Measurements from ENCODE around the gene SEMA3D.

The SEMA3D gene

GRCh38 chr7:85160223-85160622 lies 26.6 kb downstream of the SEMA3D start:
- H3K4me3 ChIP-seq (ENCODE audit: low read length): peak overlapping the region; percentile 15
- TF ChIP-seq CTCF (IDR thresholded peaks at IDR 0.05; ENCODE audit: insufficient read depth, low read depth, low read length, missing control alignments): no peak

GRCh38 chr7:85159003-85159402 lies 27.9 kb downstream of the SEMA3D start:
- no peak for DNase-seq (ENCODE audit: low read depth)
- no peak overlapping the region for H3K4me3 ChIP-seq (ENCODE audit: low read length)
- TF ChIP-seq CTCF (IDR thresholded peaks at IDR 0.05; ENCODE audit: insufficient read depth, low read depth, low read length, missing control alignments): no peak

More at GRCh38 chr7:85160223-85160622, 26.6 kb downstream of the SEMA3D start:
- DNase-seq (ENCODE audit: low read depth): peak; percentile 90

- DNase-seq (ENCODE audit: low read depth): no peak
- TF ChIP-seq CTCF (IDR thresholded peaks at IDR 0.05; ENCODE audit: insufficient read depth, low read depth, low read length, missing control alignments): no peak
- H3K4me3 ChIP-seq (ENCODE audit: low read length): no peak overlapping the region
Measured at GRCh38 chr7:85156661-85157208, 30.1 kb downstream of the SEMA3D start.

GRCh38 chr7:85154282-85154937 lies 32.4 kb downstream of the SEMA3D start:
- TF ChIP-seq CTCF (IDR thresholded peaks at IDR 0.05; ENCODE audit: insufficient read depth, low read depth, low read length, missing control alignments): no peak
- peak; percentile 22 for DNase-seq (ENCODE audit: low read depth)
- H3K4me3 ChIP-seq (ENCODE audit: low read length): no peak overlapping the region

GRCh38 chr7:85153715-85154114 lies 33.1 kb downstream of the SEMA3D start:
- no peak for TF ChIP-seq CTCF (IDR thresholded peaks at IDR 0.05; ENCODE audit: insufficient read depth, low read depth, low read length, missing control alignments)

GRCh38 chr7:85150624-85151023 lies 36.2 kb downstream of the SEMA3D start:
- no peak for DNase-seq (ENCODE audit: low read depth)
- no peak overlapping the region for H3K4me3 ChIP-seq (ENCODE audit: low read length)
- TF ChIP-seq CTCF (IDR thresholded peaks at IDR 0.05; ENCODE audit: insufficient read depth, low read depth, low read length, missing control alignments): no peak

More at GRCh38 chr7:85153715-85154114, 33.1 kb downstream of the SEMA3D start:
- no peak for DNase-seq (ENCODE audit: low read depth)
- H3K4me3 ChIP-seq (ENCODE audit: low read length): no peak overlapping the region

- no peak for DNase-seq (ENCODE audit: low read depth)
- TF ChIP-seq CTCF (IDR thresholded peaks at IDR 0.05; ENCODE audit: insufficient read depth, low read depth, low read length, missing control alignments): no peak
- no peak overlapping the region for H3K4me3 ChIP-seq (ENCODE audit: low read length)
Measured at GRCh38 chr7:85144771-85145170, 42.1 kb downstream of the SEMA3D start.
